ENCODE results near the gene ARHGEF25.
"Not testable (repeated sequence)": the region's sequence is repeated elsewhere in the genome, so short reads cannot be mapped to it uniquely, and the experiment has no call there.

DNA sequence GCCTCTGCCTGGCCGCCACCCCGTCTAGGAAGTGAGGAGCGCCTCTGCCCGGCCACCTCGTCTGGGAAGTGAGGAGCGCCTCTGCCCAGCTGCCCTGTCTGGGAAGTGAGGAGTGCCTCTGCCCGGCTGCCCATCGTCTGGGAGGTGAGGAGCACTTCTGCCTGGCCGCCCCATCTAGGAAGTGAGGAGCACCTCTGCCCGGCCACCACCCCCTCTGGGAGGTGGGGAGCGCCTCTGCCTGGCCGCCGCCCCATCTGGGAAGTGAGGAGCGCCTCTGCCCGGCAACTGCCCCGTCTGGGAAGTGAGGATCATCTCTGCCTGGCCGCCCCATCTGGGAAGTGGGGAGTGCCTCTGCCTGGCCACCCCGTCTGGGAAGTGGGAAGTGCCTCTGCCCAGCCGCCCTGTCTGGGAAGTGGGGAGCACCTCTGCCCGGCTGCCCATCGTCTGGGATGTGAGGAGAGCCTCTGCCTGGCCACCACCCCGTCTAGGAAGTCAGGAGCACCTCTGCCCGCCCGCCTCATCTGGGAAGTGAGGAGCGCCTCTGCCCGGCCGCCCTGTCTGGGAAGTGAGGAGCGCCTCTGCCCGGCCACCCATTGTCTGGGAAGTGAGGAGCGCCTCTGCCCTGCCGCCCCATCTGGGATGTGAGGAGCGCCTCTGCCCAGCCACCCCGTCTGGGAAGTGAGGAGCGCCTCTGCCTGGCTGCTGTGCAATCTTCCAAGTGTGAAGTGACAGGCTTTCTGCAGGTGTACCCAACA lies 54.0 kb downstream of the ARHGEF25 start:
- TF ChIP-seq, protein P1, sequence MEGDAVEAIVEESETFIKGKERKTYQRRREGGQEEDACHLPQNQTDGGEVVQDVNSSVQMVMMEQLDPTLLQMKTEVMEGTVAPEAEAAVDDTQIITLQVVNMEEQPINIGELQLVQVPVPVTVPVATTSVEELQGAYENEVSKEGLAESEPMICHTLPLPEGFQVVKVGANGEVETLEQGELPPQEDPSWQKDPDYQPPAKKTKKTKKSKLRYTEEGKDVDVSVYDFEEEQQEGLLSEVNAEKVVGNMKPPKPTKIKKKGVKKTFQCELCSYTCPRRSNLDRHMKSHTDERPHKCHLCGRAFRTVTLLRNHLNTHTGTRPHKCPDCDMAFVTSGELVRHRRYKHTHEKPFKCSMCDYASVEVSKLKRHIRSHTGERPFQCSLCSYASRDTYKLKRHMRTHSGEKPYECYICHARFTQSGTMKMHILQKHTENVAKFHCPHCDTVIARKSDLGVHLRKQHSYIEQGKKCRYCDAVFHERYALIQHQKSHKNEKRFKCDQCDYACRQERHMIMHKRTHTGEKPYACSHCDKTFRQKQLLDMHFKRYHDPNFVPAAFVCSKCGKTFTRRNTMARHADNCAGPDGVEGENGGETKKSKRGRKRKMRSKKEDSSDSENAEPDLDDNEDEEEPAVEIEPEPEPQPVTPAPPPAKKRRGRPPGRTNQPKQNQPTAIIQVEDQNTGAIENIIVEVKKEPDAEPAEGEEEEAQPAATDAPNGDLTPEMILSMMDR (IDR thresholded peaks at IDR 0.05): not testable (repeated sequence)
- not testable (repeated sequence) for TF ChIP-seq ZFX (IDR thresholded peaks at IDR 0.05; ENCODE audit: borderline replicate concordance)
